PC-9 (cell line): ENCODE data around the gene ARHGAP26. TPM values are rescaled to one million over a fixed set of nuclear protein-coding genes. Genes with fewer than 3 reads are reported as not detected.

ENCODE experiments used
- BruUV-seq: library from RNA; stranded (reverse); fragments of 400-500 nt; replicated peaks from 2 replicates; lab custom pipeline; 2021; lab: Mats Ljungman, UMichigan
- CTCF ChIA-PET: fragments of 300-600 bp; sonication (Branson Sonifier 250); formaldehyde crosslinking; loops from one replicate; lab custom pipeline; 2022; ENCODE audit warnings: antibody characterized with exemption; lab: Charles Lee
- POLR2A ChIA-PET: fragments of 300-600 bp; sonication (Branson Sonifier 250); formaldehyde crosslinking; loops from one replicate; lab custom pipeline; 2022; ENCODE audit warnings: antibody characterized with exemption; ENCODE audit not compliant: unreplicated experiment; lab: Charles Lee
- DNase-seq, 2 experiments: peaks; one replicate each; pipeline versions ENCODE4 v3.0.0 to v3.0.0-alpha.2; 2015 to 2022; ENCODE audit warnings: mixed read lengths in 1 of 2
- H2AFZ ChIP-seq: fragments of 200-600 bp; sonication (generic); 2 replicates; pipeline ENCODE4 v1.8.1; 2017; ENCODE audit warnings: antibody characterized with exemption
- H3F3A ChIP-seq: fragments of 200-600 bp; sonication (generic); 2 replicates; pipeline ENCODE4 v1.8.1; 2017; ENCODE audit warnings: antibody characterized with exemption, mild to moderate bottlenecking, low read depth; ENCODE audit not compliant: insufficient read depth
- H3K27ac ChIP-seq: fragments of 200-600 bp; sonication (generic); 2 replicates; pipeline ENCODE4 v1.6.1; 2016; ENCODE audit warnings: mixed run types
- H3K27me3 ChIP-seq: fragments of 200-600 bp; sonication (generic); 2 replicates; pipeline ENCODE4 v1.6.1; 2016; ENCODE audit warnings: low read depth, mixed run types; ENCODE audit not compliant: insufficient read depth
- H3K36me3 ChIP-seq: fragments of 200-600 bp; sonication (generic); 2 replicates; pipeline ENCODE4 v1.6.1; 2016; ENCODE audit warnings: low read depth, mixed run types
- H3K4me1 ChIP-seq: fragments of 200-600 bp; sonication (generic); replicated peaks from 2 replicates; pipeline ENCODE4 v1.6.1; 2016; ENCODE audit warnings: mixed run types; ENCODE audit not compliant: insufficient read depth
- H3K4me2 ChIP-seq: fragments of 200-600 bp; sonication (generic); 2 replicates; pipeline ENCODE4 v1.6.1; 2017; ENCODE audit warnings: mixed run types
- H3K4me3 ChIP-seq: fragments of 200-600 bp; sonication (generic); 2 replicates; pipeline ENCODE4 v1.6.1; 2016; ENCODE audit warnings: mixed run types
- H3K79me2 ChIP-seq: fragments of 200-600 bp; sonication (generic); 2 replicates; pipeline ENCODE4 v1.6.1; 2017; ENCODE audit warnings: low read depth, mixed run types
- H3K9me2 ChIP-seq: fragments of 200-600 bp; sonication (generic); 2 replicates; pipeline ENCODE4 v1.8.1; 2017; ENCODE audit warnings: mild to moderate bottlenecking; ENCODE audit not compliant: insufficient read depth
- H3K9me3 ChIP-seq: fragments of 200-600 bp; sonication (generic); 2 replicates; pipeline ENCODE4 v1.8.1; 2016; ENCODE audit warnings: low read depth; ENCODE audit not compliant: insufficient read depth
- H4K20me1 ChIP-seq: fragments of 200-600 bp; sonication (generic); 2 replicates; pipeline ENCODE4 v1.8.1; 2017; ENCODE audit not compliant: insufficient read depth
- CTCF ChIP-seq: fragments of 200-600 bp; sonication (generic); conservative IDR thresholded peaks from 2 replicates; pipeline ENCODE4 v1.6.1; 2017; ENCODE audit warnings: mixed run types, antibody characterized with exemption, mild to moderate bottlenecking, moderate library complexity
- EZH2 ChIP-seq: fragments of 200-600 bp; sonication (generic); IDR thresholded peaks from 2 replicates; pipeline ENCODE4 v1.8.0; 2017; ENCODE audit warnings: antibody characterized with exemption, low read depth
- intact Hi-C: fragments of 100-400 bp; cut with micrococcal nuclease; formaldehyde crosslinking; loops from one replicate; pipeline ENCODE4 v1.10.0; 2022; ENCODE audit not compliant: unreplicated experiment
- total RNA-seq: library from RNA; stranded (reverse); gene quantifications from 2 replicates; pipeline ENCODE4 v1.2.3, GENCODE V29; 2021

Gene ARHGAP26
- total RNA-seq, 1 experiment from 2014 or later: 29.7 TPM

GRCh38 chr5:142981886-142982820 is 212.0 kb downstream of the ARHGAP26 start:
- DNase-seq: peak; percentile 69 to 96
- H3K4me1 ChIP-seq: peaks cover 33% of the 10 kb centered on the region
- H3K4me3 ChIP-seq: peak overlapping the region; percentile 29; the same call in 1 of the 2 replicates
- no peaks in the 10 kb centered on the region for H4K20me1 ChIP-seq
- no peaks in the 10 kb centered on the region for H3K79me2 ChIP-seq
- peak overlapping the region; percentile 90 for H3K27ac ChIP-seq
- ChIA-PET POLR2A (interaction anchor here (0.6 to 0.7 kb wide), 3 partner anchors 23 to 1177 kb away, joined by 3 to 9 read pairs (median 5); partner anchors contain the start of gene NR3C1), CTCF (no interaction called here)
- TSS peak; percentile 89 for BruUV-seq
- H3K9me2 ChIP-seq: no peaks in the 10 kb centered on the region
- peaks cover 32% of the 10 kb centered on the region for H3F3A ChIP-seq
- TF ChIP-seq EZH2: no peak
- TF ChIP-seq CTCF: no peak
- peaks cover 3% of the 10 kb centered on the region; the same call in 1 of the 2 replicates for H3K9me3 ChIP-seq
- no peaks in the 10 kb centered on the region for H3K27me3 ChIP-seq
- peak overlapping the region; percentile 79 for H3K4me2 ChIP-seq
- H2AFZ ChIP-seq: peak overlapping the region; percentile 61; the same call in 1 of the 2 replicates
- H3K36me3 ChIP-seq: no peaks in the 10 kb centered on the region
- intact Hi-C loops: loop anchor here (1.0 to 2.0 kb wide), 3 partner anchors 59 to 421 kb away; partner anchors contain the start of gene NR3C1

GRCh38 chr5:142982821-142983200 is 212.6 kb downstream of the ARHGAP26 start:
- CTCF ChIA-PET: no interaction called here
- Histone ChIP-seq H3K27ac (peak overlapping the region; percentile 90), H3F3A (peaks cover 32% of the 10 kb centered on the region), H3K27me3 (no peaks in the 10 kb centered on the region), H3K9me3 (no peaks in the 10 kb centered on the region), H4K20me1 (no peaks in the 10 kb centered on the region), H2AFZ (no peak overlapping the region), H3K4me1 (peaks cover 33% of the 10 kb centered on the region), H3K36me3 (no peaks in the 10 kb centered on the region), H3K79me2 (no peaks in the 10 kb centered on the region), H3K9me2 (no peaks in the 10 kb centered on the region), H3K4me3 (no peak overlapping the region), H3K4me2 (peak overlapping the region; percentile 79)
- BruUV-seq: TSS peak; percentile 43
- DNase-seq: peak in 1 of 2 experiments; percentile 52
- intact Hi-C loops: loop anchor here (1.0 to 2.0 kb wide), 3 partner anchors 60 to 420 kb away; partner anchors contain the start of gene NR3C1
- POLR2A ChIA-PET: interaction anchor here (0.6 to 0.7 kb wide), 2 partner anchors 420 to 1176 kb away, joined by 3 to 9 read pairs; partner anchors contain the start of gene NR3C1
- TF ChIP-seq EZH2 (no peak), CTCF (0 out of 2 replicates have a peak, but pooled peaks have one; percentile 33)

- CTCF ChIA-PET: no interaction called here
- peaks cover 32% of the 10 kb centered on the region for H3F3A ChIP-seq
- no peak overlapping the region for H3K27ac ChIP-seq
- peaks cover 33% of the 10 kb centered on the region for H3K4me1 ChIP-seq
- no peaks in the 10 kb centered on the region for H4K20me1 ChIP-seq
- TF ChIP-seq CTCF (no peak), EZH2 (no peak)
- H3K9me3 ChIP-seq: no peaks in the 10 kb centered on the region
- BruUV-seq: no TSS peak
- H3K9me2 ChIP-seq: no peaks in the 10 kb centered on the region
- no peak overlapping the region for H2AFZ ChIP-seq
- H3K79me2 ChIP-seq: no peaks in the 10 kb centered on the region
- intact Hi-C loops: no loop called here
- no peak for DNase-seq
- POLR2A ChIA-PET: no interaction called here
- no peaks in the 10 kb centered on the region for H3K36me3 ChIP-seq
- no peaks in the 10 kb centered on the region for H3K27me3 ChIP-seq
- H3K4me3 ChIP-seq: no peak overlapping the region
- H3K4me2 ChIP-seq: no peak overlapping the region
Measured at GRCh38 chr5:142984011-142984410, 213.8 kb downstream of the ARHGAP26 start.
